ENCODE measurements around the gene AMDHD2.

The AMDHD2 gene

GRCh38 chr16:2527071-2527783, 7.1 kb downstream of the AMDHD2 start:
- H3K4me3 ChIP-seq (ENCODE audit: low read depth, low read length) = no peak overlapping the region
- no peak for DNase-seq (ENCODE audit: low read depth, low spot score)
- no peak for TF ChIP-seq CTCF (IDR thresholded peaks at IDR 0.05; ENCODE audit: low read depth, low read length)
- in situ Hi-C loops (cut with HindIII; ENCODE audit: low sequenced_read_pairs) = no loop called here

GRCh38 chr16:2527784-2528100, 7.6 kb downstream of the AMDHD2 start:
- no peak overlapping the region for H3K4me3 ChIP-seq (ENCODE audit: low read depth, low read length)
- no peak for TF ChIP-seq CTCF (IDR thresholded peaks at IDR 0.05; ENCODE audit: low read depth, low read length)
- in situ Hi-C loops (cut with HindIII; ENCODE audit: low sequenced_read_pairs) = no loop called here
- no peak for DNase-seq (ENCODE audit: low read depth, low spot score)

- TF ChIP-seq CTCF (IDR thresholded peaks at IDR 0.05; ENCODE audit: low read depth, low read length) = no peak
- no peak overlapping the region for H3K4me3 ChIP-seq (ENCODE audit: low read depth, low read length)
- no peak for DNase-seq (ENCODE audit: low read depth, low spot score)
- in situ Hi-C loops (cut with HindIII; ENCODE audit: low sequenced_read_pairs) = no loop called here
Measured at GRCh38 chr16:2528161-2529060, 8.2 kb downstream of the AMDHD2 start.

GRCh38 chr16:2529061-2529931, 9.1 kb downstream of the AMDHD2 start:
- H3K4me3 ChIP-seq (ENCODE audit: low read depth, low read length) = no peak overlapping the region
- in situ Hi-C loops (cut with HindIII; ENCODE audit: low sequenced_read_pairs) = no loop called here
- no peak for DNase-seq (ENCODE audit: low read depth, low spot score)
- TF ChIP-seq CTCF (IDR thresholded peaks at IDR 0.05; ENCODE audit: low read depth, low read length) = no peak

GRCh38 chr16:2529961-2530628, 9.9 kb downstream of the AMDHD2 start:
- in situ Hi-C loops (cut with HindIII; ENCODE audit: low sequenced_read_pairs) = no loop called here
- TF ChIP-seq CTCF (IDR thresholded peaks at IDR 0.05; ENCODE audit: low read depth, low read length) = no peak
- no peak for DNase-seq (ENCODE audit: low read depth, low spot score)
- H3K4me3 ChIP-seq (ENCODE audit: low read depth, low read length) = no peak overlapping the region
